ENCODE results near the gene TRAT1.
"Not testable (repeated sequence)": the region's sequence is repeated elsewhere in the genome, so short reads cannot be mapped to it uniquely, and the experiment has no call there.

Gene TRAT1

DNA sequence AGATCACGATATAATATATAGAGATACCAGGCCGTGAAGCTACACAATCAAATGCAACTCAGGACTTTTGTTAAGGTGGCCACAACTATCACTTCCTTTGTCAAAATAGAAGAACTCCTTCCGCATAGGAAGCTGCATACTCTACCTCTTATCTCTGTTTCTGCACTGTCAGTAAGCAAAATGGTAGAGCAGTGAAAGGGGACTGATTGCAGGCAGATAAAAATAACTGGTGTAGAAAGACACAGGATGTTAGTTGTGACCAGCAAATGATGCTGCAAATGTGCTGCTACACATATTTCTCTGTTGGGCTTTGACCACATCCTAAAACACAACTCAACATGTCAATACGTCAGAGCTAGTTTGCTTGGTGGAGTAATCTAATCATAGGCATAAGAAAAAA, 16.3 kb upstream of the TRAT1 start:
- Histone ChIP-seq H3K4me3 (ENCODE audit: insufficient read length, low read depth) (no peak overlapping the region), H3K4me1 (ENCODE audit: insufficient read depth, insufficient read length) (no peaks in the 10 kb centered on the region), H3K9ac (ENCODE audit: insufficient read length, low read depth) (no peak overlapping the region), H3K36me3 (ENCODE audit: insufficient read depth, insufficient read length, low read length) (no peaks in the 10 kb centered on the region), H3K27me3 (ENCODE audit: insufficient read depth, insufficient read length) (no peaks in the 10 kb centered on the region), H3K9me3 (ENCODE audit: insufficient read depth, low read length) (no peaks in the 10 kb centered on the region)
- TF ChIP-seq YY1 (IDR thresholded peaks at IDR 0.05; ENCODE audit: insufficient read depth, insufficient read length) (no peak), SUZ12 (IDR thresholded peaks at IDR 0.05; ENCODE audit: extremely low read depth, insufficient read depth, insufficient read length) (no peak), ZNF274 (IDR thresholded peaks at IDR 0.05; ENCODE audit: low read depth, low read length) (no peak)
- DNase-seq (ENCODE audit: low read depth, low spot score): no peak

DNA sequence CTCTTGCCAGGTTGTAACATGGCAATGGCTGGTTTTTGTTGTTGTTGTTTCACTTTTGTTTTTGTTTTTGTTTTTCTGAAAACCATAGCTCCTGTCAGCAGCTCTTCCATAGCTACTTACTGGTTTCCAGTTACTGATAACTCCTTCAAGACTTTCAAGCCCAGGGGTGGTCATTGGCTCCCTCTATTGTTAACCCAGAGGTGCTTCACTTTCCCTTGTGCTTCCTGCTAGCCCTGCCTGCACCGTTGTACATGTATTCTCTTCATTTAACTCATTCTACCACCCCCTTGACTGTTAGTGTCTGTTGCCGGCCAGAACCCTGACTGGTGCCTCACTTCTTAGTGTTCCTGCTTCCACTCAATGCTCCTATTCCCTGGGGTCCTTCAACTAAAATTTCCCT, 4.2 kb upstream of the TRAT1 start:
- TF ChIP-seq ZNF274 (IDR thresholded peaks at IDR 0.05; ENCODE audit: low read depth, low read length) (no peak), YY1 (IDR thresholded peaks at IDR 0.05; ENCODE audit: insufficient read depth, insufficient read length) (no peak), SUZ12 (IDR thresholded peaks at IDR 0.05; ENCODE audit: extremely low read depth, insufficient read depth, insufficient read length) (no peak)
- DNase-seq (ENCODE audit: low read depth, low spot score): peak; percentile 25
- H3K4me1 ChIP-seq (ENCODE audit: insufficient read depth, insufficient read length): no peaks in the 10 kb centered on the region

DNA sequence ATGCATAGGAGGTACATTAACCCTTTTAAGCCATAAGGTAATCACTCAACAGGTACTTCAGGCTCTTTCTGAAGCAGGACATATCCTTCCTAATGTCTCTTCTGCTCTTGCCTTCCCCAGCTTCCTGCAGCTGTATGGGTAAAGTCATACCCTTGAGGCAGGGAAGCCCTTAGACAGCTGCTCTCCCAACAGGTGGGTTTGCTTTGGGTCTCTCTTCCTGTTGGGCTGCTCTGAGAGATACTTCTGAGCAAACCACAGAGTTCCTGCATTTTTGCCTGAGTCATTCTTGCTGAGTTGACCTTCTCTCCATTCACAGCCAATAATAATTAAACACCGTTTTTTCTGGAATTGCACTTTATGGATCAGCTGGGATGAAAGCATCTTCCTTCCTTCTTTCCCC, 2.0 kb upstream of the TRAT1 start:
- Histone ChIP-seq H3K9ac (ENCODE audit: insufficient read length, low read depth) (no peak overlapping the region), H3K4me3 (ENCODE audit: insufficient read length, low read depth) (no peak overlapping the region), H3K36me3 (ENCODE audit: insufficient read depth, insufficient read length, low read length) (no peaks in the 10 kb centered on the region), H3K9me3 (ENCODE audit: insufficient read depth, low read length) (no peaks in the 10 kb centered on the region), H3K27me3 (ENCODE audit: insufficient read depth, insufficient read length) (no peaks in the 10 kb centered on the region), H3K4me1 (ENCODE audit: insufficient read depth, insufficient read length) (no peaks in the 10 kb centered on the region)
- no peak for DNase-seq (ENCODE audit: low read depth, low spot score)
- TF ChIP-seq ZNF274 (IDR thresholded peaks at IDR 0.05; ENCODE audit: low read depth, low read length) (no peak), YY1 (IDR thresholded peaks at IDR 0.05; ENCODE audit: insufficient read depth, insufficient read length) (no peak), SUZ12 (IDR thresholded peaks at IDR 0.05; ENCODE audit: extremely low read depth, insufficient read depth, insufficient read length) (no peak)

More for the DNA sequence above, 4.2 kb upstream of the TRAT1 start:
- no peaks in the 10 kb centered on the region for H3K27me3 ChIP-seq (ENCODE audit: insufficient read depth, insufficient read length)
- H3K4me3 ChIP-seq (ENCODE audit: insufficient read length, low read depth): no peak overlapping the region
- no peak overlapping the region for H3K9ac ChIP-seq (ENCODE audit: insufficient read length, low read depth)
- peaks cover 5% of the 10 kb centered on the region for H3K9me3 ChIP-seq (ENCODE audit: insufficient read depth, low read length)
- no peaks in the 10 kb centered on the region for H3K36me3 ChIP-seq (ENCODE audit: insufficient read depth, insufficient read length, low read length)

DNA sequence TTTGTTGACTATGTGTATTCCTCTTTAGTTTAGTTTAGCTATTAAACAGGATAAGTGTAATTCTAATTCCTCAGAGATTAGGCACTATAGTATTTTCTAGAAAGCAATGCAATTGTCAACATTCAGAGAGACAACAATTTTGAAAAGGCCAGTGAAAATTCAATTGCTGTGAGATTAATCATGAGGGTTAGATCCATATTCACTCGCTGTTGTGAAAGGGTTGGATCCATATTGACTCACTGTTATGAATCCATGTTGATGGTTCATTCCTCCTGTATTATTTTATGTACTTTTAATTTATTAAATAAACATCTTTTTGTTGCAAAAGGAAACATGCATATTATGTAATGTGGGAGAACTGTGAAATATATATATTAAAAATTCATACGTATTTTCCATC, 641 bp downstream of the TRAT1 start:
- Histone ChIP-seq H3K9ac (ENCODE audit: insufficient read length, low read depth) (no peak overlapping the region), H3K27me3 (ENCODE audit: insufficient read depth, insufficient read length) (no peaks in the 10 kb centered on the region), H3K4me1 (ENCODE audit: insufficient read depth, insufficient read length) (no peaks in the 10 kb centered on the region), H3K36me3 (ENCODE audit: insufficient read depth, insufficient read length, low read length) (no peaks in the 10 kb centered on the region), H3K9me3 (ENCODE audit: insufficient read depth, low read length) (no peaks in the 10 kb centered on the region), H3K4me3 (ENCODE audit: insufficient read length, low read depth) (no peak overlapping the region)
- no peak for TF ChIP-seq SUZ12 (IDR thresholded peaks at IDR 0.05; ENCODE audit: extremely low read depth, insufficient read depth, insufficient read length)
- no peak for TF ChIP-seq ZNF274 (IDR thresholded peaks at IDR 0.05; ENCODE audit: low read depth, low read length)
- no peak for DNase-seq (ENCODE audit: low read depth, low spot score)

DNA sequence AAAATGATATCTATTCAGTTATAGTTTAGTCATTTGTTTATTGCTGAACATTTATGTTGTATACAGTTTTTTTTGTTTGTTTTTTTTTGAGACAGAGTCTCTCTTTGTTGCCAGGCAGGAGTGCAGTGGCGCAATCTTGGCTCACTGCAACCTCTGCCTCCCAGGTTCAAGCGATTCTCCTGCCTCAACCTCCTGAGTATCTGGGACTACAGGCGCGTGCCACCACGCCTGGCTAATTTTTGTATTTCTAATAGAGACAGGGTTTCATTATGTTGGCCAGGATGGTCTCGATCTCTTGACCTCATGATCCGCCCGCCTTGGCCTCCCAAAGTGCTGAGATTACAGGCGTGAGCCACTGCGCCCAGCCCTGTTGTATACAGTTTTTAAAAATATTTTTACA, 1.2 kb downstream of the TRAT1 start:
- not testable (repeated sequence) for H3K9ac ChIP-seq (ENCODE audit: insufficient read length, low read depth); H3K36me3 ChIP-seq (ENCODE audit: insufficient read depth, insufficient read length, low read length); DNase-seq (ENCODE audit: low read depth, low spot score); H3K9me3 ChIP-seq (ENCODE audit: insufficient read depth, low read length); H3K4me3 ChIP-seq (ENCODE audit: insufficient read length, low read depth); H3K27me3 ChIP-seq (ENCODE audit: insufficient read depth, insufficient read length); H3K4me1 ChIP-seq (ENCODE audit: insufficient read depth, insufficient read length)

DNA sequence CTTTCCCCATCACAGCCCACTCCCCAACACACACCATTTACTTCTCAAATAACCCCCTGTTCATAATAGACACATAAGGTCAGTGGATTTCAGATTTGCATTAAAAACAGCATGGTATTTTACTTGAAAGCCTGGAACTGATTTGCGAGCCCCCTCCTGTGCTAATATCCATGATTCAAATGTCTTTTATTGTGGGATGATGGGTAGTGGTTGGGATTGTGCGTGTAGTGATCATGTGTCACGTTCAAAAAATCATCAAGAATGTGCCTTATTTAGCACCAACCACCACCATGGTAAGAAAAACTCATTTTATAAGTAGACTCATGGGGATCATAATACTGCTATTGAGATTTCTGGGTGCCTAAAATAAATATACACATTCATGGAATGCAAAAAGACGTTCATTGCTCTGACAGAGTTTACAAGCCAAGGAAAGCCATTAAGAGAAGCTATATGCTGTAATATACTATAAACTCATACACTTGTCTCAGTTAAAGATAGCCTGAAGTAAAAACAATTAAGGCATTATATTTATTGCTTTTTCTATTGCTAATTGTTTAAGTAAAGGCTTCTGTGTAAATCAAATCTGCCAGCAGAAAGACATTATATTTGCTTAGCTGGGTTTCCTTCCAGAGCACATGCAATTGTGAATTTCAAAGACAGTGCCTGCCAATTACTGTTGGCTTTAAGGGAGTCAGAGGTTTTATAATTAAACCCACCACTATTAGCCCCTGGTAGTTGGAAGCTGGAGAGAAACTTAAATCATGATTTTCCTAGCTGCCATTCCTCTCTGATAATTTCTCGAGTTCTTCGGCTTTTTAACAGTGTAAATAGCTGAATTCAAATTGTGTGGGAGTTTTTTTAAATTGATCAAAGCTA, 4.0 kb downstream of the TRAT1 start:
- no peaks in the 10 kb centered on the region for H3K9me3 ChIP-seq (ENCODE audit: insufficient read depth, low read length)
- no peak for DNase-seq (ENCODE audit: low read depth, low spot score)
- H3K4me3 ChIP-seq (ENCODE audit: insufficient read length, low read depth): no peak overlapping the region
- H3K4me1 ChIP-seq (ENCODE audit: insufficient read depth, insufficient read length): no peaks in the 10 kb centered on the region
- H3K27me3 ChIP-seq (ENCODE audit: insufficient read depth, insufficient read length): no peaks in the 10 kb centered on the region
- no peak for TF ChIP-seq SUZ12 (IDR thresholded peaks at IDR 0.05; ENCODE audit: extremely low read depth, insufficient read depth, insufficient read length)
- TF ChIP-seq YY1 (IDR thresholded peaks at IDR 0.05; ENCODE audit: insufficient read depth, insufficient read length): no peak
- no peak for TF ChIP-seq ZNF274 (IDR thresholded peaks at IDR 0.05; ENCODE audit: low read depth, low read length)
- H3K36me3 ChIP-seq (ENCODE audit: insufficient read depth, insufficient read length, low read length): no peaks in the 10 kb centered on the region
- no peak overlapping the region for H3K9ac ChIP-seq (ENCODE audit: insufficient read length, low read depth)

DNA sequence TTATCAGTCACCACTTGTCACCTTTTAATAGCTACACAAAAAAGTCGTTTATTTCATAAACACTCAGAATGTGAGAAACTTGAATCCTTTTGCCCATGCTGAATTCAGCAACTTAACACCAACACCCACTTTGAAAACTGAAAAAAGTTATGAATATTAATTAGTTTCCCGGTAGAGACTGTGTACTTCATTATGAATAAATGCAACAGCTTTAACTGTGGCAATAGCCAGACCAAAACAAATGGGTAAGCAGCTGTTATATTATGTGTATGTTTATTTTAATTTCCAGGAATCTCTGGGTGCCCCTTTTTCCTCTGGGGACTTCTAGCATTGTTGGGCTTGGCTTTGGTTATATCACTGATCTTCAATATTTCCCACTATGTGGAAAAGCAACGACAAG, 7.8 kb downstream of the TRAT1 start:
- Histone ChIP-seq H3K9me3 (ENCODE audit: insufficient read depth, low read length) (no peaks in the 10 kb centered on the region), H3K36me3 (ENCODE audit: insufficient read depth, insufficient read length, low read length) (no peaks in the 10 kb centered on the region), H3K9ac (ENCODE audit: insufficient read length, low read depth) (no peak overlapping the region), H3K27me3 (ENCODE audit: insufficient read depth, insufficient read length) (no peaks in the 10 kb centered on the region), H3K4me1 (ENCODE audit: insufficient read depth, insufficient read length) (no peaks in the 10 kb centered on the region), H3K4me3 (ENCODE audit: insufficient read length, low read depth) (no peak overlapping the region)
- no peak for TF ChIP-seq ZNF274 (IDR thresholded peaks at IDR 0.05; ENCODE audit: low read depth, low read length)
- TF ChIP-seq SUZ12 (IDR thresholded peaks at IDR 0.05; ENCODE audit: extremely low read depth, insufficient read depth, insufficient read length): no peak
- no peak for TF ChIP-seq YY1 (IDR thresholded peaks at IDR 0.05; ENCODE audit: insufficient read depth, insufficient read length)
- no peak for DNase-seq (ENCODE audit: low read depth, low spot score)

Data from NT2/D1 (cell line).